ENCODE results near the gene SULT1C2.

SULT1C2 gene

DNA sequence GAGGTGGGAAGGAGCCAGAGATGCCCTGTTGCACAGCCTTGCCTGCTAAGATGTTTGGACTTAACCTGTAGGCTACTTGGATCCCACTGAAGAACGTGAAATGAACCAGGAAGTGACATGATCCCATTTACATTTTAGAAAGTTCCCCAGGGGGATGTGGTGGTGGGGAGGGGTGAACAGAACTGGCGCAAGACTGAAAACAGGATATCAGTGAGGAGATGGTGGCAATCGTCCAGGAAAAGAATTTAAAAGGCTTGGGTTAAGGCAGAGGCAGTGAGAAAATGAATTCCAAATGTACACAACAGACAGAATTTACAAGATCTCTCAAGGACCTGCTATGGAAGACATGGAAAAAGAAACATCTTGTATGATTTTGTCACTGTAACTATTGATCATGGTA lies 42.3 kb downstream of the SULT1C2 start:
- Histone ChIP-seq H3K4me2 (ENCODE audit: low read length) (no peak overlapping the region), H3K9me2 (ENCODE audit: low read depth, low read length) (no peaks in the 10 kb centered on the region), H3F3A (ENCODE audit: insufficient read depth, low read length) (no peaks in the 10 kb centered on the region), H3K4me3 (ENCODE audit: low read depth, low read length, poor library complexity, severe bottlenecking) (no peak overlapping the region), H3K4me1 (ENCODE audit: insufficient read depth, low read length, severe bottlenecking) (no peaks in the 10 kb centered on the region), H3K36me3 (ENCODE audit: insufficient read depth, low read length) (no peaks in the 10 kb centered on the region), H3K79me2 (ENCODE audit: insufficient read depth, low read length) (no peaks in the 10 kb centered on the region), H3K27ac (ENCODE audit: low read depth, low read length, poor library complexity, severe bottlenecking) (no peak overlapping the region), H3K9me3 (ENCODE audit: low read length) (no peaks in the 10 kb centered on the region), H3K9ac (ENCODE audit: low read length) (no peak overlapping the region), H2AFZ (ENCODE audit: low read length) (no peak overlapping the region), H4K20me1 (ENCODE audit: insufficient read depth, low read length) (no peaks in the 10 kb centered on the region), H3K27me3 (ENCODE audit: insufficient read depth, low read length) (no peaks in the 10 kb centered on the region)
- TF ChIP-seq CTCF (IDR thresholded peaks at IDR 0.05; ENCODE audit: low read length) (no peak), EZH2 (IDR thresholded peaks at IDR 0.05; ENCODE audit: borderline replicate concordance, low read length) (no peak)

GRCh38 chr2:108345951-108346350 lies 57.3 kb downstream of the SULT1C2 start:
- Histone ChIP-seq H3F3A (ENCODE audit: insufficient read depth, low read length) (no peaks in the 10 kb centered on the region), H3K27me3 (ENCODE audit: insufficient read depth, low read length) (peaks cover 6% of the 10 kb centered on the region), H2AFZ (ENCODE audit: low read length) (no peak overlapping the region), H3K27ac (ENCODE audit: low read depth, low read length, poor library complexity, severe bottlenecking) (no peak overlapping the region), H3K9me2 (ENCODE audit: low read depth, low read length) (no peaks in the 10 kb centered on the region), H4K20me1 (ENCODE audit: insufficient read depth, low read length) (no peaks in the 10 kb centered on the region), H3K4me2 (ENCODE audit: low read length) (no peak overlapping the region), H3K9me3 (ENCODE audit: low read length) (no peaks in the 10 kb centered on the region), H3K36me3 (ENCODE audit: insufficient read depth, low read length) (no peaks in the 10 kb centered on the region), H3K4me1 (ENCODE audit: insufficient read depth, low read length, severe bottlenecking) (no peaks in the 10 kb centered on the region), H3K9ac (ENCODE audit: low read length) (no peak overlapping the region), H3K79me2 (ENCODE audit: insufficient read depth, low read length) (no peaks in the 10 kb centered on the region), H3K4me3 (ENCODE audit: low read depth, low read length, poor library complexity, severe bottlenecking) (no peak overlapping the region)
- TF ChIP-seq CTCF (IDR thresholded peaks at IDR 0.05; ENCODE audit: low read length) (no peak), EZH2 (IDR thresholded peaks at IDR 0.05; ENCODE audit: borderline replicate concordance, low read length) (no peak)

GRCh38 chr2:108346827-108347226 lies 58.1 kb downstream of the SULT1C2 start:
- Histone ChIP-seq H3K4me1 (ENCODE audit: insufficient read depth, low read length, severe bottlenecking) (no peaks in the 10 kb centered on the region), H3K79me2 (ENCODE audit: insufficient read depth, low read length) (no peaks in the 10 kb centered on the region), H3K9me2 (ENCODE audit: low read depth, low read length) (no peaks in the 10 kb centered on the region), H3K9me3 (ENCODE audit: low read length) (no peaks in the 10 kb centered on the region), H3K27me3 (ENCODE audit: insufficient read depth, low read length) (peaks cover 6% of the 10 kb centered on the region), H3K4me3 (ENCODE audit: low read depth, low read length, poor library complexity, severe bottlenecking) (no peak overlapping the region), H3K27ac (ENCODE audit: low read depth, low read length, poor library complexity, severe bottlenecking) (no peak overlapping the region), H3K9ac (ENCODE audit: low read length) (no peak overlapping the region), H3K4me2 (ENCODE audit: low read length) (no peak overlapping the region), H4K20me1 (ENCODE audit: insufficient read depth, low read length) (no peaks in the 10 kb centered on the region), H3F3A (ENCODE audit: insufficient read depth, low read length) (no peaks in the 10 kb centered on the region), H3K36me3 (ENCODE audit: insufficient read depth, low read length) (no peaks in the 10 kb centered on the region), H2AFZ (ENCODE audit: low read length) (no peak overlapping the region)
- TF ChIP-seq EZH2 (IDR thresholded peaks at IDR 0.05; ENCODE audit: borderline replicate concordance, low read length) (no peak), CTCF (IDR thresholded peaks at IDR 0.05; ENCODE audit: low read length) (no peak)

All from OCI-LY1 (cell line).